ENCODE data around the gene TMEM121.

The TMEM121 gene

DNA sequence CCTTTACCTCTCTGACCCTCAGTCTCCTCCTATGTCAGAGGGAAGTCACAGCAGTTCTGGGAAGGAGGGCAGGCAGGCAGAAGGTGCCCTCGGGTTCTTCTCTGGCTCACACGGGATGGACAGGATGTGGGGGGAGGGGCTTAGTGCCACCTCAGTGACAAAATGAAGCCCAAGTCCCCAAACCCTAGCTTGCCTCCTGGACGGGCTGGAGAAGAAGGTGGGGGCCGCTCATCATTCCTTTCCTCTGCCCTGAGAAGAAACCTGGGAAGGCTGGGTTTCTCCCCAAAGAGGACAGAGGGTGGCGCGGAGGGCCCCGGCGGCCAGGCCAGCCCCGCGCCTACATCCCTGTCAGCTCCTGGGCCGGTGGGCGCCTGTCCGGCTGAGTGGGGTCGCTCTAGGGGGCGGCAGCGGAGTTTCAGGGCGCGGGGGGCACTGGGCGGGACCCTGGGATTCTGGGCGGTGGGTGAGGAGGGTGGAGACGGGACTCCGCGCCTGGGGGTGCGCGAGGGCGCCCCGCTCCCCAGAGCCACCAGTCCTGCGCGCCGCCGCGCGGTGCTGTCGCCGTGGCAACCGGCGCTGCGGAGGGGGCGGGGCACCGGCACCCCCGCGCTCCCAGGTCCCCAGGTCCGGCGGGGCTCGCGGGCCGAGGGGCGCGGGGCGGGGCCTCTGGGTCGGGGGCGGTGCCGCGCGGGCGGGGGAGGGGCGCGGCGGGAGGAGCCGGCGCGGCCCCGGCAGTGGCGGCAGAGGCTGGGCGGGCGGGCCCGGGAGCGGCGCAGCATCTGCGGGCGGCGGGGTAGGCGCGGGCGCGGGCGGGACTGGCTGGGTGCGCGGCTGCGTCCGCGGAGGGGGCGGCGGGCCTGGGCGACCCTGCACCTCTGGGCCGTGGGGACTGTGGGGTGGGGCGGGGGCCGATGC, at the start of gene TMEM121:
Gene TMEM121, plus strand, starts transcription at position 723 of the 915 bp plus-strand sequence. CDS start 2,252 bp downstream, outside the sequence.
- peak within 1 kb of the TSS; percentile 62 for H3K4me3 ChIP-seq (ENCODE audit: low read depth, low read length)
- TF ChIP-seq, protein P1, sequence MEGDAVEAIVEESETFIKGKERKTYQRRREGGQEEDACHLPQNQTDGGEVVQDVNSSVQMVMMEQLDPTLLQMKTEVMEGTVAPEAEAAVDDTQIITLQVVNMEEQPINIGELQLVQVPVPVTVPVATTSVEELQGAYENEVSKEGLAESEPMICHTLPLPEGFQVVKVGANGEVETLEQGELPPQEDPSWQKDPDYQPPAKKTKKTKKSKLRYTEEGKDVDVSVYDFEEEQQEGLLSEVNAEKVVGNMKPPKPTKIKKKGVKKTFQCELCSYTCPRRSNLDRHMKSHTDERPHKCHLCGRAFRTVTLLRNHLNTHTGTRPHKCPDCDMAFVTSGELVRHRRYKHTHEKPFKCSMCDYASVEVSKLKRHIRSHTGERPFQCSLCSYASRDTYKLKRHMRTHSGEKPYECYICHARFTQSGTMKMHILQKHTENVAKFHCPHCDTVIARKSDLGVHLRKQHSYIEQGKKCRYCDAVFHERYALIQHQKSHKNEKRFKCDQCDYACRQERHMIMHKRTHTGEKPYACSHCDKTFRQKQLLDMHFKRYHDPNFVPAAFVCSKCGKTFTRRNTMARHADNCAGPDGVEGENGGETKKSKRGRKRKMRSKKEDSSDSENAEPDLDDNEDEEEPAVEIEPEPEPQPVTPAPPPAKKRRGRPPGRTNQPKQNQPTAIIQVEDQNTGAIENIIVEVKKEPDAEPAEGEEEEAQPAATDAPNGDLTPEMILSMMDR (IDR thresholded peaks at IDR 0.05; ENCODE audit: low read depth, low read length), result no peak

DNA sequence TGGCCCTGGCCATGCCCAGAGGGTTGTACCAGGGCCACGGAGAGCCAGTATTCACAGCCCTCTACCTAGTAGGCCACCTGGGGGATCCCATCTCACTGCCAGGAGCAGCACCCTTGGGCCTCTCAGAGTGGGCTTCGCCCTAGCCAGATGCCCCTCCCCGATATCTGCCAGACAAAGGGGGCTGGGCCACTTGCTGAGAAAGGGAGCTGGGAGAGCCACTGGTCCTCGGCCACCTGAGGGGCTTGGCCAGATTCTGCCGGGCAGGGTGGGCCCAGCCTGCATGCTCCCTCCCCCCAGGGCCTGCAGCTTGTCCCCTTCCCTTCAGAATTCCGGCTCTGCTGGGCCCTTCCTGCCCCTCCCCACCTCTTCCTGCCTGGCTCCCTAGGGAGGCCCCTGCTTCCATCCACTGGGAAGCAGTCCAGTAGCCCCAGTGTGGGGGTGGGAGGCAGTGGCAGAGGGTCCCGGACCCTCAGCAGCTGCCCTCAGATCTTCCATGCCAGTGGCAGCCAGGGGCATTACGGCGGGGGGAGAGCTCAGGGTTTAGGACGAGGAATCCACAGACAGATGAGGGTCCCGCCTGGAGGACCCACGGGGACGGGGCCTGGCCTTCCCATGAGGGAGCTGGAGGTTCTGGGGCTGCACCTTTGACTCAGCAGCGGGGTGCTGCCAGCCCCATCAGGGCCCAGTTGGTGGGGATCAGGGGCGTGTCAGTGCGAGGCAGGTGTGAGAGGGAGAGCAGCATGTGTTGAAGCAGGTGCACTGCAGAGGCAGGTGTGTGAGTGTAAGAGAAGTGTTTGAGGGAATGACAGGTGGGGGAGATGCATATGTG, 49.3 kb upstream of the TMEM121 start:
- H3K4me3 ChIP-seq (ENCODE audit: low read depth, low read length), result no peak overlapping the region
- TF ChIP-seq, protein P1 (IDR thresholded peaks at IDR 0.05; ENCODE audit: low read depth, low read length), result no peak

DNA sequence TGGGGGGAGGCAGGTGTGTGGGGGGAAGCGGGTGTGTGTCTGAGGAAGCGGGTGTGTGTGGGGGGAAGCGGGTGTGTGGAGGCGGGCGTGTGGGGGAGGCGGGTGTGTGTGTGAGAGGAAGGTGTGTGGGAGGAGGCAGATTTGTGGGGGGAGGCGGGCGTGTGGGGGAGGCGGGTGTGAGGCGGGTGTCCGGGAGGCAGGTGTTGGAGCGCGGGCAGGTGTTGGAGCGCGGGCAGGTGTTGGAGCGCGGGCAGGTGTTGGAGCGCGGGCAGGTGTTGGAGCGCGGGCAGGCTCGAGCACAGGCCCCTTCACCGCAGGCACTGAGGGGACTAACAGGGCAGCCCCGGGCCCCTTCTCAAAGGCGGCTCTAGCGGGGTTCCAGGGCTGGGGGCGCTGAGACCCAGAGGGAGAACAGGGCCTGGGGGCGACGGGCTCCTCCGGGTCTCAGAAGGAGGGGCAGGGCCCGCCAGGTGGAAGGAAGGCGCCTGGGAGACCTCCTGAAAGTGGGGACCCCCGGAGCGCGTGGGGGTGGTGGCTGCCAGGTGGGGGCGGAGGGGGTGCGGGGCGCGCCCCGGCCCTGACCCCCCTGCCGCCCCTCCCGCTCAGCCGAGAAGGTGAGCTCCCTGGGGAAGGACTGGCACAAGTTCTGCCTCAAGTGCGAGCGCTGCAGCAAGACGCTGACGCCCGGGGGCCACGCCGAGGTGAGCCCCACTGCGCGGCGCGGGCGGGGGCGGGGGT, 48.6 kb upstream of the TMEM121 start:
- H3K4me3 ChIP-seq (ENCODE audit: low read depth, low read length), result no peak overlapping the region
- TF ChIP-seq, protein P1 (IDR thresholded peaks at IDR 0.05; ENCODE audit: low read depth, low read length), result no peak

DNA sequence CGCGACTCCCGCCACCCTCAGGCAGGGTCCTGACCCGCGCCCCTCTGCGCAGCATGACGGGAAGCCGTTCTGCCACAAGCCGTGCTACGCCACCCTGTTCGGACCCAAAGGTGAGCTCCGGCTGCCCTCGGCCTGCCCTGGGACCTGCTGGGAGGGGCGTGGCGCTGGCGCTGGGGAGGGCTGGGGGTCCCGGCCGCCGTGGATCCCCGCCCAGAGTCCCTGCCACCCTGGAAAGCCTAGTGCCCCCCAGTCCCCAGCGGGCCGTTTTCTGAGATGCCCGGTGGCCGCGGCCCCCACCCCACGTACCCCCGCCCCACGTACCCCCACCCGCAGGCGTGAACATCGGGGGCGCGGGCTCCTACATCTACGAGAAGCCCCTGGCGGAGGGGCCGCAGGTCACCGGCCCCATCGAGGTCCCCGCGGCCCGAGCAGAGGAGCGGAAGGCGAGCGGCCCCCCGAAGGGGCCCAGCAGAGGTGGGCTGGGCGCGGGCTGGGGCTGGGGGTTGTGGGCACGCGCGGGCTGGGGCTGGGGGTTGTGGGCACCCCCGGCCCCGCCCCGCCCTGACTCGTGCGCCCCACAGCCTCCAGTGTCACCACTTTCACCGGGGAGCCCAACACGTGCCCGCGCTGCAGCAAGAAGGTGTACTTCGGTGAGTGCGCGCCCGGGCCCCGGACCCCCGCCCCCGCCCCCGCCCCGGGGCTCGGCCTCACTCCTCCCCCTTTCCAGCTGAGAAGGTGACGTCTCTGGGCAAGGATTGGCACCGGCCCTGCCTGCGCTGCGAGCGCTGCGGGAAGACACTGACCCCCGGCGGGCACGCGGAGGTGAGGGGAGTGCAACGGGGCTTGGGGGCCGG, 47.8 kb upstream of the TMEM121 start:
- TF ChIP-seq, protein P1 (IDR thresholded peaks at IDR 0.05; ENCODE audit: low read depth, low read length), result no peak
- H3K4me3 ChIP-seq (ENCODE audit: low read depth, low read length), result no peak overlapping the region

DNA sequence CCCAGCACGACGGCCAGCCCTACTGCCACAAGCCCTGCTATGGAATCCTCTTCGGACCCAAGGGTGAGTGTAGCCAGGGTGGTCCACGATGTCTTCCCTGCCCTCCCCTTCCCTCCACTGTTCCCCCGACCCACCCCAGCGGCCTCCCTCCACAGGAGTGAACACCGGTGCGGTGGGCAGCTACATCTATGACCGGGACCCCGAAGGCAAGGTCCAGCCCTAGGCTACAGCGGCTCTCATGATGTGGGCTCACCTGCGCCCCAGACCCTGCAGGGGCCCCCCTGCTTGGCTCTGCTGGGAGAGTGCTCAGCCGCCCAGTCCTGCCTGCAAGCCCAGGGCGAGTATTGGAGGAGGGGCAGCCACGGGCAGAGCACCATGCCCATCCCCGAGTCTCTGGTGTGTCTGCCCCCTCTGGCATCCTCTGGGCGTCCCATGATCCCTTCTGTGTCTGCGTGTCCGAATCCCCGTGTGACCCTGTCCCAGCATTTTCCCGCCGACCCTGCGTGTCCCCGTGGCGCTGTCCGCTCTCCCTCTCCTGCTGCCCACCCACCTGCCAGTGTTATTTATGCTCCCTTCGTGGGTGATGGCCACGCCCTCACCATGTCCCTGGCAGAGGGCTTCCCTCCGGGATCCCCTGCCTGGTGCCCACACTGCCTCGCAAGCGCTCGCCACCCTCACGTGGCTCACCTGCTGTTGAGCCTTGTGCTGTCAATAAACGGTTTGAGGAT, 46.8 kb upstream of the TMEM121 start:
- TF ChIP-seq, protein P1 (IDR thresholded peaks at IDR 0.05; ENCODE audit: low read depth, low read length), result no peak
- no peak overlapping the region for H3K4me3 ChIP-seq (ENCODE audit: low read depth, low read length)
